Fibroblast of lung (primary cell): ENCODE measurements around the gene TBC1D13. TPM values are rescaled to one million over a fixed set of nuclear protein-coding genes. Genes with fewer than 3 reads are reported as not detected.

Experiments
- DNase-seq, 2 donors: peaks; one replicate each; pipeline versions ENCODE4 v3.0.0 to v3.0.0-alpha.2; 2010; ENCODE audit warnings: low read depth in 2 of 2
- H2AFZ ChIP-seq: 2 replicates; pipeline ENCODE4 v1.5.1; 2012; ENCODE audit warnings: low read length, control low read depth, inconsistent platforms
- H3K27ac ChIP-seq: 2 replicates; pipeline ENCODE4 v1.5.1; 2011; ENCODE audit warnings: low read length, control low read depth; ENCODE audit not compliant: insufficient read depth
- H3K27me3 ChIP-seq: 2 replicates; pipeline ENCODE4 v1.5.1; 2011; ENCODE audit warnings: mild to moderate bottlenecking, low read length; ENCODE audit not compliant: control insufficient read depth, insufficient read depth
- H3K36me3 ChIP-seq: 2 replicates; pipeline ENCODE4 v1.5.1; 2011; ENCODE audit warnings: low read length; ENCODE audit not compliant: control insufficient read depth, insufficient read depth
- H3K4me1 ChIP-seq: 2 replicates; pipeline ENCODE4 v1.5.1; 2011; ENCODE audit warnings: low read length; ENCODE audit not compliant: control insufficient read depth, insufficient read depth; ENCODE audit errors: extremely low read depth
- H3K4me2 ChIP-seq: 2 replicates; pipeline ENCODE4 v1.5.1; 2011; ENCODE audit warnings: low read length, control low read depth; ENCODE audit not compliant: insufficient read depth; ENCODE audit errors: extremely low read depth
- H3K4me3 ChIP-seq, 4 experiments: fragments of 200-600 bp in 1 of 4; sonication (generic) in 1 of 4; replicated peaks in 1 of 4; 2 replicates each; pipeline ENCODE4 v1.5.1; 2011 to 2016; ENCODE audit warnings: low read length in 4 of 4, low read depth in 3 of 4, mild to moderate bottlenecking in 3 of 4, control low read depth in 2 of 4, inconsistent platforms in 1 of 4, mixed read lengths in 1 of 4; ENCODE audit not compliant: insufficient read depth in 1 of 4; ENCODE audit errors: control extremely low read depth in 1 of 4
- H3K79me2 ChIP-seq: 2 replicates; pipeline ENCODE4 v1.5.1; 2012; ENCODE audit warnings: mild to moderate bottlenecking, low read length, inconsistent platforms; ENCODE audit not compliant: control insufficient read depth, insufficient read depth
- H3K9ac ChIP-seq: 2 replicates; pipeline ENCODE4 v1.5.1; 2011; ENCODE audit warnings: mild to moderate bottlenecking, low read length, control low read depth; ENCODE audit not compliant: insufficient read depth
- H3K9me3 ChIP-seq: 2 replicates; pipeline ENCODE4 v1.5.1; 2012; ENCODE audit warnings: low read depth, low read length; ENCODE audit not compliant: control insufficient read depth, insufficient read depth
- H4K20me1 ChIP-seq: 2 replicates; pipeline ENCODE4 v1.5.1; 2011; ENCODE audit warnings: low read length; ENCODE audit not compliant: control insufficient read depth, insufficient read depth; ENCODE audit errors: extremely low read depth
- CTCF ChIP-seq, 2 donors: IDR thresholded peaks in 1 of 2; conservative IDR thresholded peaks in 1 of 2; 1 replicate in 1 of 2; 2 replicates in 1 of 2; pipeline ENCODE4 v1.5.1; 2011 to 2012; ENCODE audit warnings: low read length in 2 of 2, control low read depth in 1 of 2, inconsistent platforms in 1 of 2, low read depth in 1 of 2, mild to moderate bottlenecking in 1 of 2
- EZH2 ChIP-seq: IDR thresholded peaks from 2 replicates; pipeline ENCODE4 v1.5.1; 2012; ENCODE audit warnings: low read length, control low read depth, mild to moderate bottlenecking; ENCODE audit errors: missing control alignments
- polyA plus RNA-seq, 2 donors: library from polyadenylated mRNA; depleted of rRNA in 1 of 2; stranded (reverse) in 1 of 2; unstranded in 1 of 2; fragments of >200 nt; gene quantifications; 2 replicates each; pipeline ENCODE4 v1.2.1, GENCODE V29; 2011 to 2012; ENCODE audit warnings: missing spikeins in 1 of 2
- total RNA-seq: library from RNA; depleted of rRNA; stranded (reverse); fragments of >200 nt; gene quantifications from 2 replicates; pipeline ENCODE4 v1.2.1, GENCODE V29; 2014

The TBC1D13 gene
- total and polyA plus RNA-seq, 2 donors (not counting 1 experiment from before 2014, with no cell fraction given): 9.2 to 20.6 TPM

- H3K36me3 ChIP-seq: peaks cover 16% of the 10 kb centered on the region
- no peak overlapping the region for H3K4me2 ChIP-seq
- TF ChIP-seq CTCF (conservative IDR thresholded peaks at IDR 0.05 in 1 of 2, IDR thresholded peaks at IDR 0.05 in 1 of 2; ENCODE audit: low read depth in 1 of 2, low read length in 2 of 2) (peak in 1 of 2 donors; percentile 7), EZH2 (no peak)
- no peaks in the 10 kb centered on the region for H3K79me2 ChIP-seq
- H3K9ac ChIP-seq: no peak overlapping the region
- H3K4me3 ChIP-seq: no peak overlapping the region
- H2AFZ ChIP-seq: no peak overlapping the region
- no peak overlapping the region for H3K27ac ChIP-seq
- no peaks in the 10 kb centered on the region for H3K9me3 ChIP-seq
- no peaks in the 10 kb centered on the region for H3K27me3 ChIP-seq
- no peaks in the 10 kb centered on the region for H3K4me1 ChIP-seq
- H4K20me1 ChIP-seq: no peaks in the 10 kb centered on the region
- DNase-seq: no peak
Measured at GRCh38 chr9:128809831-128810230, 22.8 kb downstream of the TBC1D13 start.

- no peak overlapping the region for H3K4me3 ChIP-seq
- no peak for DNase-seq
Measured at GRCh38 chr9:128810873-128811272, 23.8 kb downstream of the TBC1D13 start.

GRCh38 chr9:128818099-128818838 is 31.2 kb downstream of the TBC1D13 start, which contains the start of gene ENDOG:
Gene ENDOG, plus strand, starts transcription at chr9:128818500. Its CDS starts 185 bp downstream, at chr9:128818685.
- TF ChIP-seq EZH2: no peak
- TF ChIP-seq CTCF (conservative IDR thresholded peaks at IDR 0.05 in 1 of 2, IDR thresholded peaks at IDR 0.05 in 1 of 2; ENCODE audit: low read depth in 1 of 2, low read length in 2 of 2): peak; percentile 94 to 95
- Histone ChIP-seq H3K9me3 (no peaks in the 10 kb centered on the region), H3K27me3 (no peaks in the 10 kb centered on the region), H3K4me2 (peak within 1 kb of the TSS; percentile 81), H3K9ac (peak within 1 kb of the TSS; percentile 77), H3K36me3 (peaks cover 11% of the 10 kb centered on the region), H3K27ac (peak within 1 kb of the TSS; percentile 67), H3K79me2 (peaks cover 2% of the 10 kb centered on the region), H3K4me1 (peaks cover 7% of the 10 kb centered on the region), H2AFZ (peak within 1 kb of the TSS; percentile 94), H3K4me3 (peak within 1 kb of the TSS; percentile 60 to 65 (median 64)), H4K20me1 (no peaks in the 10 kb centered on the region)
- peak; percentile 91 to 96 for DNase-seq

More at GRCh38 chr9:128810873-128811272, 23.8 kb downstream of the TBC1D13 start:
- TF ChIP-seq EZH2 (no peak), CTCF (conservative IDR thresholded peaks at IDR 0.05 in 1 of 2, IDR thresholded peaks at IDR 0.05 in 1 of 2; ENCODE audit: low read depth in 1 of 2, low read length in 2 of 2) (no peak)
- Histone ChIP-seq H3K4me1 (no peaks in the 10 kb centered on the region), H3K9me3 (no peaks in the 10 kb centered on the region), H3K79me2 (no peaks in the 10 kb centered on the region), H3K36me3 (peaks cover 12% of the 10 kb centered on the region), H3K27ac (no peak overlapping the region), H3K9ac (no peak overlapping the region), H2AFZ (no peak overlapping the region), H3K4me2 (no peak overlapping the region), H4K20me1 (no peaks in the 10 kb centered on the region), H3K27me3 (no peaks in the 10 kb centered on the region)
